CD4-positive, CD25-positive, alpha-beta regulatory T cell (primary cell): ENCODE measurements around the gene FGD5. TPM values are rescaled to one million over a fixed set of nuclear protein-coding genes. Genes with fewer than 3 reads are reported as not detected.
"Not testable (repeated sequence)": the region's sequence is repeated elsewhere in the genome, so short reads cannot be mapped to it uniquely, and the experiment has no call there.

Source experiments
- ATAC-seq, 2 donors: fragments of 150-1000 bp; cut with Tn5 transposase; one replicate each; pipeline ENCODE4 v1.10.0; 2021; ENCODE audit warnings: low read depth in 2 of 2, moderate number of reproducible peaks in 2 of 2, moderate library complexity in 1 of 2
- DNase-seq, 3 donors: peaks; one replicate each; pipeline versions ENCODE4 v3.0.0 to v3.0.0-alpha.2; 2012 to 2022; ENCODE audit warnings: mixed read lengths in 1 of 3
- H3K27ac ChIP-seq: one replicate; pipeline ENCODE4 v1.7.0; 2013; ENCODE audit warnings: mild to moderate bottlenecking, low read length; ENCODE audit not compliant: insufficient read depth, poor library complexity, severe bottlenecking
- H3K27me3 ChIP-seq: one replicate; pipeline ENCODE4 v1.7.0; 2013; ENCODE audit warnings: low read length; ENCODE audit not compliant: control insufficient read depth, insufficient read depth
- H3K36me3 ChIP-seq: one replicate; pipeline ENCODE4 v1.7.0; 2013; ENCODE audit warnings: mild to moderate bottlenecking, low read length, moderate library complexity; ENCODE audit not compliant: control insufficient read depth, insufficient read depth
- H3K4me1 ChIP-seq: 2 replicates; pipeline ENCODE4 v1.7.0; 2013; ENCODE audit warnings: mild to moderate bottlenecking, low read length; ENCODE audit not compliant: insufficient read depth, control insufficient read depth, poor library complexity, severe bottlenecking
- H3K4me3 ChIP-seq: one replicate; pipeline ENCODE4 v1.7.0; 2013; ENCODE audit warnings: low read depth, mild to moderate bottlenecking, low read length, moderate library complexity
- H3K9me3 ChIP-seq, 2 experiments: 1 replicate in 1 of 2; 2 replicates in 1 of 2; pipeline ENCODE4 v1.7.0; 2013; ENCODE audit warnings: low read length in 2 of 2, mild to moderate bottlenecking in 1 of 2, moderate library complexity in 1 of 2; ENCODE audit not compliant: control insufficient read depth in 2 of 2
- H3K27ac Mint-ChIP-seq, 3 donors: one replicate each; pipeline ENCODE4 v1.8.0; 2020 to 2022; ENCODE audit warnings: mild to moderate bottlenecking in 3 of 3, mixed read lengths in 3 of 3, moderate library complexity in 2 of 3
- H3K27me3 Mint-ChIP-seq: one replicate; pipeline ENCODE4 v1.8.0; 2022; ENCODE audit warnings: mild to moderate bottlenecking, mixed read lengths
- H3K36me3 Mint-ChIP-seq: one replicate; pipeline ENCODE4 v1.8.0; 2020; ENCODE audit warnings: mixed read lengths
- H3K4me1 Mint-ChIP-seq, 4 donors: one replicate each; pipeline ENCODE4 v1.8.0; 2020 to 2022; ENCODE audit warnings: mixed read lengths in 4 of 4, mild to moderate bottlenecking in 1 of 4
- H3K4me3 Mint-ChIP-seq, 4 donors: one replicate each; pipeline ENCODE4 v1.8.0; 2020 to 2022; ENCODE audit warnings: mild to moderate bottlenecking in 4 of 4, mixed read lengths in 4 of 4, moderate library complexity in 3 of 4
- H3K9me3 Mint-ChIP-seq, 7 donors: one replicate each; pipeline ENCODE4 v1.8.0; 2020 to 2022; ENCODE audit warnings: mixed read lengths in 7 of 7, mild to moderate bottlenecking in 3 of 7, moderate library complexity in 2 of 7
- polyA plus RNA-seq, 4 donors: library from polyadenylated mRNA; unstranded; fragments of 300-500 nt; fragmentation: Illumina TruSeq; gene quantifications; one replicate each; pipeline ENCODE4 v1.2.3, GENCODE V29; 2021
- total RNA-seq: library from RNA; stranded (reverse); gene quantifications from one replicate; pipeline ENCODE4 v1.2.3, GENCODE V29; 2022

Gene FGD5
- total and polyA plus RNA-seq, 5 donors from 2014 or later, result 0.13 to 0.79 TPM; not detected in 3

GRCh38 chr3:14804835-14805780 lies 13.7 kb upstream of the FGD5 start:
- Histone ChIP-seq H3K4me1 (no peaks in the 10 kb centered on the region), H3K36me3 (no peaks in the 10 kb centered on the region), H3K4me3 (no peak overlapping the region), H3K27me3 (peaks cover 2% of the 10 kb centered on the region), H3K9me3 (no peaks in the 10 kb centered on the region), H3K27ac (no peak overlapping the region)
- DNase-seq (no peak), ATAC-seq (no peak)
- no peak overlapping the region for H3K27ac Mint-ChIP-seq
- no peaks in the 10 kb centered on the region for H3K36me3 Mint-ChIP-seq
- H3K9me3 Mint-ChIP-seq, result peaks cover 0 to 2% (median 0%) of the 10 kb centered on the region in 7 donors
- peaks cover 24% of the 10 kb centered on the region for H3K27me3 Mint-ChIP-seq
- no peak overlapping the region for H3K4me3 Mint-ChIP-seq
- H3K4me1 Mint-ChIP-seq, result peaks cover 0 to 2% (median 0%) of the 10 kb centered on the region in 4 donors

DNA sequence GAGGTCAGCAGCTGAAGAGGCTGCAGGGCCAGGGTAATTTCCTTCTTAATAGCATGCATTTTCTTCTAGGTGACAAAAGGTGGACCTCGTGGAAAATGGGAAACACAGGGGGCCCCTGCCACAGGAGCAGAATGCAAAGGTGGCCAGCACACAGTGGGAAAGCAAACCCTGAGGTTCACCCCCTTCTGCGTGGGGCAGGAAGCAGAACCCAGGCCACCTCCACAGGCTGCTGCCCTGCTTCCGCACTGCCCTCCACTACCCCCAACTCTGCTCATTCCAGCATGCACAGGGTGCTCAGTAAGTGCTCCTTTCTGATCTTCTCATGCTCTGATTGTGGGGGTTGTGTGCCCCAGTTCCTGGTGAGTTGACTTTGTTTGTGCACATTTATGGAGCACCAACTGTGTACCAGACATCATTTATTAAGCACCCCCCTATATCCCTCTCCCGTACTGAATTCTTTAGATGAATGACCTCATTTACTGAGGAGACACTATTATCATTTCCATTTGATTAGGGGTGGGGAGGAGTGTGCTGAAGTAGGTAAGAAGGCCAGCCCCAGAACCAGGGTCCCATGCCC lies 12.7 kb upstream of the FGD5 start:
- Mint-ChIP-seq H3K4me3 (no peak overlapping the region), H3K27me3 (peaks cover 25% of the 10 kb centered on the region), H3K27ac (no peak overlapping the region), H3K36me3 (no peaks in the 10 kb centered on the region), H3K4me1 (peaks cover 0 to 3% (median 0%) of the 10 kb centered on the region in 4 donors), H3K9me3 (peaks cover 0 to 2% (median 0%) of the 10 kb centered on the region in 7 donors)
- H3K27me3 ChIP-seq, result peaks cover 2% of the 10 kb centered on the region
- H3K36me3 ChIP-seq, result no peaks in the 10 kb centered on the region
- H3K27ac ChIP-seq, result no peak overlapping the region
- H3K4me3 ChIP-seq, result no peak overlapping the region
- no peaks in the 10 kb centered on the region for H3K4me1 ChIP-seq
- no peak for ATAC-seq
- no peaks in the 10 kb centered on the region for H3K9me3 ChIP-seq
- DNase-seq, result no peak

GRCh38 chr3:14806641-14807263 lies 12.0 kb upstream of the FGD5 start:
- H3K27me3 Mint-ChIP-seq, result peaks cover 32% of the 10 kb centered on the region
- no peak for ATAC-seq
- Histone ChIP-seq H3K4me3 (no peak overlapping the region), H3K36me3 (no peaks in the 10 kb centered on the region), H3K4me1 (no peaks in the 10 kb centered on the region), H3K9me3 (no peaks in the 10 kb centered on the region), H3K27ac (no peak overlapping the region), H3K27me3 (peaks cover 5% of the 10 kb centered on the region)
- H3K27ac Mint-ChIP-seq, result no peak overlapping the region
- peaks cover 0 to 2% (median 0%) of the 10 kb centered on the region in 7 donors for H3K9me3 Mint-ChIP-seq
- no peaks in the 10 kb centered on the region for H3K36me3 Mint-ChIP-seq
- peaks cover 0 to 5% (median 0%) of the 10 kb centered on the region in 4 donors for H3K4me1 Mint-ChIP-seq
- DNase-seq, result peak in 1 of 3 donors; percentile 17
- H3K4me3 Mint-ChIP-seq, result no peak overlapping the region

DNA sequence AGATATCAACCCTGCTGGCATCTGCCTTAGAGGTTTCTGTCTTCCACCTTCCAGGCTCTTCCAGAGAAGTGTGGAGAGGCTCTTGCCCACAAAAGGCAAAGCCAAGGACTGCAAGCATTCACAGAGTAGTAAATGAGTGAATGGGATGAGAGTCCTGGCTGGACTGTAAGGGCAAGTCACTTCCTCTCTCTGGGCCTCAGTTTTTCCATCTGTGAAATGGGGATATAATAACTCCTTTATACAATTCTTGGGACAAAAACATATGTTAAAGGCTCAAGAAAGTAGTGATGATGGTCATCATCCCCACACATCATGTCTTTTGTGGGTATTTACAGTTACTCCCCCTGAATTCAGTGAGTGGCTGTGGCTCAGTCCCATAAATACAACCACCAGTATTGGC lies 10.7 kb upstream of the FGD5 start:
- Mint-ChIP-seq H3K9me3 (peaks cover 0 to 2% (median 0%) of the 10 kb centered on the region in 7 donors), H3K4me1 (peaks cover 0 to 5% (median 2%) of the 10 kb centered on the region in 4 donors), H3K27me3 (peaks cover 44% of the 10 kb centered on the region), H3K36me3 (no peaks in the 10 kb centered on the region), H3K4me3 (no peak overlapping the region), H3K27ac (no peak overlapping the region)
- ATAC-seq (no peak), DNase-seq (no peak)
- Histone ChIP-seq H3K36me3 (no peaks in the 10 kb centered on the region), H3K9me3 (no peaks in the 10 kb centered on the region), H3K27ac (no peak overlapping the region), H3K27me3 (peaks cover 14% of the 10 kb centered on the region), H3K4me3 (no peak overlapping the region), H3K4me1 (no peaks in the 10 kb centered on the region)

DNA sequence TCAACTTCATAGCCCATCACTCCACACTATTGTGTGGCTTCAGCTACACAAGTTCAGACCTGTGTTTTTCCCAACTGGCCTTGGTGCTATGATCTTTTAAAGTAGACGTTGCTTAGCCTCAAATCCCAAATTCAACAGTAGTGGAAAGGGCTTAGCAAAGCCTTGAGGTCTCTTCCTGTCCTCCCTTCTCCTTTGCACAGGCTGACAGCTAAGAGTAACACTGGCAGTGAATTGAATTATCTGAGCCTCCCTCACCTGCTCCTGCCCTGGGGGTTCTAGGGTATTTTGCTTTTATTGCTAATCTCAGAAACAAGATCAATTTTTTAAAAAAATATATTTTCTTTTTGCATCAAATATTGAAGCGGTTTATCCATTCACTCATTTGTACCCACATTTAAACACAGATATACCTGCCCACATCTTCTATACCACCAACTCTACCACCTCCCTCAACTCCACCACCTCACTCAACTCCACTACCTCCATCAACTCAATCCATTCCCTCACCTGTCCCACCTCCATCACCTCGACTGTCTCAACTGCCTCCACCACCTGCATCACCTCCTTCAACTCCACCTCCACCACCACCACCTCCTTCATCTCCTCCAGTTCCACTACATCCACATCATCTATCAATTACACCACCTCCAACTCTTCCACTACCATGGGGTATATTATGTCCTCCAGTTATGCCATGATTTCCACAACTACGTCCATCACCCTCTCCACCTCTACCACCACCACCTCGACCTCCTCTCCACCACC lies 10.1 kb upstream of the FGD5 start:
- H3K36me3 Mint-ChIP-seq, result no peaks in the 10 kb centered on the region
- no peaks in the 10 kb centered on the region for H3K9me3 ChIP-seq
- no peak overlapping the region for H3K27ac Mint-ChIP-seq
- H3K4me1 Mint-ChIP-seq, result peaks cover 0 to 5% (median 2%) of the 10 kb centered on the region in 4 donors
- ATAC-seq, result no peak
- H3K27me3 Mint-ChIP-seq, result peaks cover 51% of the 10 kb centered on the region
- peaks cover 19% of the 10 kb centered on the region for H3K27me3 ChIP-seq
- no peak overlapping the region for H3K4me3 Mint-ChIP-seq
- no peak overlapping the region for H3K27ac ChIP-seq
- no peak overlapping the region for H3K4me3 ChIP-seq
- no peaks in the 10 kb centered on the region for H3K36me3 ChIP-seq
- no peaks in the 10 kb centered on the region for H3K4me1 ChIP-seq
- no peak for DNase-seq
- H3K9me3 Mint-ChIP-seq, result peaks cover 0 to 2% (median 0%) of the 10 kb centered on the region in 7 donors

DNA sequence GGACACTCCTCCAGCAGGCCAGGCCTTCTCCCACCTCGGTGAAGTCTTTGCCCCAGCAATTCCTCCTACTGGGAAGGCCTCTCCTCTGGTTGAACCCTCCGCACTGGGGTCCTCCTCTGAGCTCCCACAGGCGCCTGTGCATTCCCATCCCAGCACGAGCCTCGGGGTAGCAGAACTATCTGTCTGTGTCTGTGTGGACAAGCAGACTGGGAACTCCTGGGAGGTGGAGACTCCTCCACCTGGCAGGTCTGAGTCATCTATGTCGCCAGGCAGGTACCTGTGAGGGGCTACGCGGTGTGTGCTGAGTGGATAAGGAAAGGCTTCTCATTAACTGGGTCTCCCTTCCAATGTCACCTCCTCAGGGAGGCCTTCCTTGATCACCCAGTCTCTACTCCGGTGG lies 9.2 kb upstream of the FGD5 start:
- H3K36me3 Mint-ChIP-seq, H3K9me3 ChIP-seq, H3K4me1 ChIP-seq, H3K4me3 Mint-ChIP-seq, H3K27ac Mint-ChIP-seq, ATAC-seq, H3K4me1 Mint-ChIP-seq, DNase-seq, H3K9me3 Mint-ChIP-seq, H3K4me3 ChIP-seq, H3K36me3 ChIP-seq, H3K27ac ChIP-seq: not testable (repeated sequence)
- peaks cover 19% of the 10 kb centered on the region for H3K27me3 ChIP-seq
- peaks cover 58% of the 10 kb centered on the region for H3K27me3 Mint-ChIP-seq

DNA sequence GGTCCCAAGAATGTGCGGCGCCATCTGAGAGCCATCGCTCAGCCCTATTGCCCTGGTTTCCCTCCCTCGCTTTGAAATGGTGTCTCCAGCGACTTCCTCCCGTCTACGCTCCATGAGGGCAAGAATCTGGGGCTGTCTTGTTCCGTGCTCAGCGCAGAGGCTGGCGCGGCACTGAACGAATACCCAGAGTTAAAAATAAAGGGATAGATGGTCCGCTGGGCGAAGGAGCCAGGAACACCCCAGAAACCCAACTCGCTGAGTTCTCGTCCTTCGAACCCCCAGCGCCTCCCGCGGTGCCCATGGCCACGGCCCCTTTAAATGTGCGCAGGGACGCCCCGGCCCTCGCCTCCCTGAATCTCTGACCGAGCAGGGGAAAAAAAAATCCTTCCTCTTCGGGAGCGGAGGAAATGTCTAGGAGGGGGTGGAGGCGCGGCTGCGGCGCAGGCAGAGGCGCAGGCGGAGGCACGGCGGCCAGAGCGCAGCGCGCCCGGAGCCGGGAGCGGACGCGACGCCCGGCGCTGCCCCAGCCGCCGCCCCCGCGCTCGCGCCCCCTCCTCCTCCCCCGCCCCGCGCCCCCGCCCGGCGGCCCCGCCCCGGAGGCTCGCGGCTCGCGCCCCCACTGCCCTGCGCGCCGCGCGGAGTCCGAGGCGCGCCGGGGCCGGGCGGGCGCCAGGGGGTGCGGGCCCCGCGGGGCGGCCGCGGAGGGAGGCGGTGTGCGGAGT lies 8.5 kb upstream of the FGD5 start:
- Mint-ChIP-seq H3K4me1 (peaks cover 0 to 4% (median 2%) of the 10 kb centered on the region in 4 donors), H3K4me3 (no peak overlapping the region), H3K9me3 (peaks cover 0 to 2% (median 0%) of the 10 kb centered on the region in 7 donors), H3K27ac (no peak overlapping the region), H3K27me3 (peaks cover 62% of the 10 kb centered on the region), H3K36me3 (no peaks in the 10 kb centered on the region)
- Histone ChIP-seq H3K36me3 (no peaks in the 10 kb centered on the region), H3K27me3 (peaks cover 19% of the 10 kb centered on the region), H3K4me1 (no peaks in the 10 kb centered on the region), H3K4me3 (no peak overlapping the region), H3K9me3 (no peaks in the 10 kb centered on the region), H3K27ac (no peak overlapping the region)
- ATAC-seq (no peak), DNase-seq (no peak)
